SK-N-SH treated with all-trans-retinoic acid at 6 μM for 48 hours (cell line): ENCODE results near the gene KRTAP2-3.
"Not testable (repeated sequence)": the region's sequence is repeated elsewhere in the genome, so short reads cannot be mapped to it uniquely, and the experiment has no call there.

ENCODE experiments used
- ATAC-seq: fragments of 200-7000 bp; cut with Tn5 transposase; 3 replicates; pipeline ENCODE4 v1.9.1; 2020; ENCODE audit warnings: mild to moderate bottlenecking, moderate library complexity
- ARNTL ChIP-seq: fragments of 450-650 bp; formaldehyde crosslinking; IDR thresholded peaks from 2 replicates; pipeline ENCODE4 v1.5.0; 2020; ENCODE audit warnings: low read depth, mild to moderate bottlenecking, moderate library complexity, borderline replicate concordance
- CSDC2 ChIP-seq: fragments of 250-450 bp; sonication (Bioruptor Pico); IDR thresholded peaks from 2 replicates; pipeline ENCODE4 v1.5.0; 2020; ENCODE audit warnings: mild to moderate bottlenecking, moderate library complexity
- ESRRG ChIP-seq: fragments of 250-450 bp; sonication (Bioruptor Pico); IDR thresholded peaks from 2 replicates; pipeline ENCODE4 v1.6.1; 2021; ENCODE audit warnings: mild to moderate bottlenecking
- ISL1 ChIP-seq: fragments of 250-450 bp; sonication (Bioruptor Pico); IDR thresholded peaks from 2 replicates; pipeline ENCODE4 v2.1.2; 2022; ENCODE audit warnings: mild to moderate bottlenecking, moderate library complexity
- OSR1 ChIP-seq: fragments of 250-450 bp; sonication (Bioruptor Pico); IDR thresholded peaks from 2 replicates; pipeline ENCODE4 v1.8.0; 2022; ENCODE audit warnings: moderate library complexity, mild to moderate bottlenecking, inconsistent platforms
- PPARA ChIP-seq: fragments of 250-450 bp; sonication (Bioruptor Pico); IDR thresholded peaks from 2 replicates; pipeline ENCODE4 v1.5.0; 2020; ENCODE audit warnings: mild to moderate bottlenecking, borderline replicate concordance
- RARB ChIP-seq: fragments of 250-450 bp; sonication (Bioruptor Pico); IDR thresholded peaks from 2 replicates; pipeline ENCODE4 v1.8.0; 2021; ENCODE audit warnings: mild to moderate bottlenecking, moderate library complexity
- SNAI2 ChIP-seq: fragments of 250-450 bp; sonication (Bioruptor Pico); IDR thresholded peaks from 2 replicates; pipeline ENCODE4 v1.5.0; 2020; ENCODE audit warnings: mild to moderate bottlenecking, moderate library complexity
- TCF4 ChIP-seq: fragments of 250-450 bp; sonication (Bioruptor Pico); IDR thresholded peaks from 2 replicates; pipeline ENCODE4 v1.8.0; 2021; ENCODE audit warnings: mild to moderate bottlenecking, moderate library complexity, borderline replicate concordance
- TOX ChIP-seq: fragments of 250-450 bp; sonication (Bioruptor Pico); IDR thresholded peaks from 2 replicates; pipeline ENCODE4 v1.8.0; 2021; ENCODE audit warnings: mild to moderate bottlenecking, moderate library complexity, borderline replicate concordance
- ZC3H10 ChIP-seq: fragments of 250-450 bp; sonication (Bioruptor Pico); IDR thresholded peaks from 2 replicates; pipeline ENCODE4 v1.5.1; 2021; ENCODE audit warnings: mild to moderate bottlenecking, moderate library complexity
- ZFP3 ChIP-seq: fragments of 250-450 bp; sonication (Bioruptor Pico); IDR thresholded peaks from 2 replicates; pipeline ENCODE4 v1.5.0; 2020; ENCODE audit warnings: mild to moderate bottlenecking, moderate library complexity
- ZNF565 ChIP-seq: fragments of 450-650 bp; formaldehyde crosslinking; conservative IDR thresholded peaks from 2 replicates; pipeline ENCODE4 v1.5.0; 2020; ENCODE audit warnings: low read depth, mild to moderate bottlenecking, moderate library complexity
- ZNF8 ChIP-seq: fragments of 450-650 bp; formaldehyde crosslinking; IDR thresholded peaks from 2 replicates; pipeline ENCODE4 v1.5.0; 2020; ENCODE audit warnings: mild to moderate bottlenecking, moderate library complexity
- TF ChIP-seq, protein P1 (sequence below): fragments of 250-450 bp; sonication (Bioruptor Pico); IDR thresholded peaks from 2 replicates; pipeline ENCODE4 v1.8.0; 2021; ENCODE audit warnings: low read depth, mild to moderate bottlenecking, moderate library complexity, borderline replicate concordance
- TF ChIP-seq, protein P2 (sequence below): fragments of 250-450 bp; sonication (Bioruptor Pico); IDR thresholded peaks from 2 replicates; pipeline ENCODE4 v1.5.1; 2020; ENCODE audit warnings: low read depth, mild to moderate bottlenecking, moderate library complexity
- TF ChIP-seq, protein P3 (sequence below): fragments of 250-450 bp; sonication (Bioruptor Pico); IDR thresholded peaks from 2 replicates; pipeline ENCODE4 v1.8.0; 2020; ENCODE audit warnings: mild to moderate bottlenecking, moderate library complexity, borderline replicate concordance
- TF ChIP-seq, protein P4 (sequence below): fragments of 250-450 bp; sonication (Bioruptor Pico); IDR thresholded peaks from 2 replicates; pipeline ENCODE4 v1.5.0; 2020; ENCODE audit warnings: mild to moderate bottlenecking, moderate library complexity
- TF ChIP-seq, protein P5 (sequence below): fragments of 250-450 bp; sonication (Bioruptor Pico); IDR thresholded peaks from 2 replicates; pipeline ENCODE4 v1.5.1; 2021; ENCODE audit warnings: mild to moderate bottlenecking, moderate library complexity

The KRTAP2-3 gene

DNA sequence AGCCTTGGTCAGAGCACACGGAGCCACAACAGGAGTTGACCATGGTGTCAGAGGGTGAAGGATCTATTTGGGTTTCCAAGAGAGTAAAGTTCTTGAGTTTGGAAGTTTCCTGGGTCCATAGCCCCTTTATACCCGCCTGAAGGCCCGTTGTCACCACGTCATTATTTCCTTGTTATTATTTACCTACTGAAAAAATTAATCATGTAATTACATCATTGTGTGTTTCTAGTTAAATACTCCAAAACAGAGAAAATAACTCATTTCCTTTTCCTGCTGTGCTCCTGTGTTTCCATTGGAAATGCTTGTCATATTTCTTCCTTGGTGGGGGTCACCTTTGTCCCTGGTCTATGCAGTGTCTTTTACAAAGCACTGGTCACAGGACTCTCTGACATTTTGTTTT lies 38.1 kb upstream of the KRTAP2-3 start, which contains the start of gene KRTAP4-8:
Gene KRTAP4-8 (minus strand): TSS at position 101 of the 400 bp plus-strand sequence. CDS start 58 bp downstream, at position 43.
- no peak for ATAC-seq
- TF ChIP-seq ISL1 (no peak), ZC3H10 (CRISPR knock-in tag) (no peak), ARNTL (no peak), SNAI2 (CRISPR knock-in tag) (no peak), TCF4 (CRISPR knock-in tag) (no peak), ZNF565 (CRISPR knock-in tag) (no peak), ESRRG (CRISPR knock-in tag) (no peak)
- TF ChIP-seq, protein P1, sequence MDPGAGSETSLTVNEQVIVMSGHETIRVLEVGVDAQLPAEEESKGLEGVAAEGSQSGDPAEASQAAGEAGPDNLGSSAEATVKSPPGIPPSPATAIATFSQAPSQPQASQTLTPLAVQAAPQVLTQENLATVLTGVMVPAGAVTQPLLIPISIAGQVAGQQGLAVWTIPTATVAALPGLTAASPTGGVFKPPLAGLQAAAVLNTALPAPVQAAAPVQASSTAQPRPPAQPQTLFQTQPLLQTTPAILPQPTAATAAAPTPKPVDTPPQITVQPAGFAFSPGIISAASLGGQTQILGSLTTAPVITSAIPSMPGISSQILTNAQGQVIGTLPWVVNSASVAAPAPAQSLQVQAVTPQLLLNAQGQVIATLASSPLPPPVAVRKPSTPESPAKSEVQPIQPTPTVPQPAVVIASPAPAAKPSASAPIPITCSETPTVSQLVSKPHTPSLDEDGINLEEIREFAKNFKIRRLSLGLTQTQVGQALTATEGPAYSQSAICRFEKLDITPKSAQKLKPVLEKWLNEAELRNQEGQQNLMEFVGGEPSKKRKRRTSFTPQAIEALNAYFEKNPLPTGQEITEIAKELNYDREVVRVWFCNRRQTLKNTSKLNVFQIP (CRISPR knock-in tag): no peak
- TF ChIP-seq, protein P2, sequence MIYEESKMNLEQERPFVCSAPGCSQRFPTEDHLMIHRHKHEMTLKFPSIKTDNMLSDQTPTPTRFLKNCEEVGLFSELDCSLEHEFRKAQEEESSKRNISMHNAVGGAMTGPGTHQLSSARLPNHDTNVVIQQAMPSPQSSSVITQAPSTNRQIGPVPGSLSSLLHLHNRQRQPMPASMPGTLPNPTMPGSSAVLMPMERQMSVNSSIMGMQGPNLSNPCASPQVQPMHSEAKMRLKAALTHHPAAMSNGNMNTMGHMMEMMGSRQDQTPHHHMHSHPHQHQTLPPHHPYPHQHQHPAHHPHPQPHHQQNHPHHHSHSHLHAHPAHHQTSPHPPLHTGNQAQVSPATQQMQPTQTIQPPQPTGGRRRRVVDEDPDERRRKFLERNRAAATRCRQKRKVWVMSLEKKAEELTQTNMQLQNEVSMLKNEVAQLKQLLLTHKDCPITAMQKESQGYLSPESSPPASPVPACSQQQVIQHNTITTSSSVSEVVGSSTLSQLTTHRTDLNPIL (CRISPR knock-in tag): no peak

DNA sequence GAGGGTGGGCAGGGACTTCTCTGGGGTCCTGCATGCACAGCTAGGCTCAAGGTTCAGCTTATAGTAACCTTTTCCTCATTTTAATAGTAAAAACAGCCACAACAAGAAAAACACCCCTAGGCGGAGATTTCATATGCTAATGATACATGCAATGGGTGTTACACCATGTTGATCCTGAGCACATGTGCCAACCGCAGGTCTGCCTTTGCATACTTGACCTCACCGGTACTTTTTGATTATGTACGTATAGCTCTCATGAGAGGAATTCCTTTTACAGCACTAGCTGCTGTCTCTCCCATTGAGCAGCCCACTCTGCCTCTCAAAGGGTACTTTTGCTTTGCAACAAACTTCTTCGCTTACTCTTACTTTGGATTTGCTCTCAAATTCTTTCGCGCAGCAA lies 36.1 kb upstream of the KRTAP2-3 start:
- TF ChIP-seq, protein P2 (CRISPR knock-in tag): no peak
- no peak for TF ChIP-seq OSR1 (CRISPR knock-in tag)
- TF ChIP-seq ESRRG (CRISPR knock-in tag): no peak
- TF ChIP-seq ZNF8: no peak
- TF ChIP-seq CSDC2 (CRISPR knock-in tag): no peak
- no peak for ATAC-seq

DNA sequence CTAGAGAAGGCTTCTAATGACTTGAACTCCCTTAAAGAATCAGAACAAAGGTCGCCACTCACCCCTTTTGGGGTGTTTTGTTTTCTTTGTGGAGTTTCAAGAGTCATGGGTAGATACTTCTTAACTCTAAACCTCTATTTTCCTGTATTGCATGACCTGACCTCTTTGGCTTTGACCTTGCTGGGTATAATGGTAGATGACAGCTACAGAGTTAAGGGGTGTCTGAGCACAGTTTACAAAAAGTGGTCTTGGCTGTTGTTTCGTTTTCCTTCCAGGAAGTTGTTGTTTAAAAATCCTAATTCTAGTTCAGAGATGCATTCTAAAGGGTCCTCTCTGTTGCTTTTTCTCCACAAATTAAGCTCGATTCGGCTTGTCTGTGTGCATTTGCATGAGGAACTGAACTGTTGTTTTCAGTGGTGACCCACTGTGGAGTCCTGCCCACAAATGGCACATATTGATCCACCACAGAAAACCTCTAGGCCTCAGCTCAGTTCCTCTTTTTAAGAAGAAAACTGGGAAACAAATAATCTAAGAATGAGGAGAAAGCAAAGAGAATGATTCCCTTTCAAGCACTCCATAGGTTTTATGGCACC lies 28.9 kb upstream of the KRTAP2-3 start:
- ATAC-seq: not testable (repeated sequence)

DNA sequence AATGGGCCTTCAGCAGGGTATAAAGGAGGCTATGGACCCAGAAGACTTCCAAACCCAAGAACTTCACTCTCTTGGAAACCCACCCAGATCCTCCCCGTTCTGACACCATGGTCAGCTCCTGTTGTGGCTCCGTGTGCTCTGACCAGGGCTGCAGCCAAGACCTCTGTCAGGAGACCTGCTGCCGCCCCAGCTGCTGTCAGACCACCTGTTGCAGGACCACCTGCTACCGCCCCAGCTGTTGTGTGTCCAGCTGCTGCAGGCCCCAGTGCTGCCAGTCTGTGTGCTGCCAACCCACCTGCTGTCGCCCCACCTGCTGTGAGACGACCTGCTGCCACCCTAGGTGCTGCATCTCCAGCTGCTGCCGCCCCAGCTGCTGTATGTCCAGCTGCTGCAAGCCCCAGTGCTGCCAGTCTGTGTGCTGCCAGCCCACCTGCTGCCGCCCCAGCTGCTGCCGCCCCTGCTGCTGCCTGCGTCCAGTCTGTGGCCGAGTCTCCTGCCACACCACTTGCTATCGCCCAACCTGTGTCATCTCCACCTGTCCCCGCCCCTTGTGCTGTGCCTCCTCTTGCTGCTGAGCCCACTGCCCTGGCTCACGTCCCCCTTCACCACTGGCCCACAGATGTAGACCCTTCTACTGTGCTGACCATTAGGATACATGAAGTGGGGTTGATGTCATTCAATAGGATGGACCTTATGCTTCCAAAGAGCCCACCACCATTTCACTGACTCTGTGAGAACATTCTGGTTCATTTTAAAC lies 24.4 kb upstream of the KRTAP2-3 start, which contains the start of gene KRTAP4-7:
Gene KRTAP4-7 (plus strand): TSS at position 51 of the 757 bp plus-strand sequence. CDS start 57 bp downstream, at position 108.
- peak; percentile 47; the same call in 2 of the 3 replicates for ATAC-seq

DNA sequence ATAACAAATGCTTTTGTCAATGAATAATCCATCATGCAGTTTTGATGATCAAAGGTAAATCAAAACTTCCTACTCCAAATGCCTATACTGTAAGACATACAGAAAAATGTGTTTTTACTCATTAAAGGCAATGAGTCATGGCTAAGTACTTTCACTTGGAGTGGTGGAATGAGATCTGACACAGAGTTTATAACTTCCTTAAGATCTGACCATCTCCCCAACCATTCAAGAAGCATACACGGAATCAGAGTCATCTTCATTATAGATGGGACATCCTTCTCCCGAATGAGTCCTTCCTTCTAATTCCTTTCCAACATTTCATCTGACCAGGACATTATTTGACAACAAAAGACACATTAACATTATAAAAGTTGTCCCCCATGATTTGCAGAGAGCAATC lies 23.5 kb upstream of the KRTAP2-3 start:
- ATAC-seq: peak; percentile 83

DNA sequence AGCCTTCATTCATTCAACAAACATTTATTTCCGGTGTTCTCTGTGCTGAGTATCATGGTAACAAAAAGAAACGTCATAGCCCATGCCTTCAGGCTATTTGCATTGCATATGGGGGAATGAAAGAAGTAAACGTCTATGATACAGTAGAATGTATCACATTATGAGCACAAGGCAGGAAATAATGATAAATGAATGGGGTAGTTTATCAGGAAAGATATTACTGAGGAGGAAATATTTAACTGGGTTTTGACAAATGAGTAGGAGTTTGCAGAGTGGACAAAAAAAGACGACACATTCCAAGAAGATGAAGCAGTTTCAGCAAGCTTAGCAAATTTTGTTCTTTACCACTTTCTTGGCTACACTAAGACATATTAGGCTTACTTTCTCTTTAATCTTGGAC lies 22.7 kb upstream of the KRTAP2-3 start:
- ATAC-seq: no peak
- TF ChIP-seq, protein P3, sequence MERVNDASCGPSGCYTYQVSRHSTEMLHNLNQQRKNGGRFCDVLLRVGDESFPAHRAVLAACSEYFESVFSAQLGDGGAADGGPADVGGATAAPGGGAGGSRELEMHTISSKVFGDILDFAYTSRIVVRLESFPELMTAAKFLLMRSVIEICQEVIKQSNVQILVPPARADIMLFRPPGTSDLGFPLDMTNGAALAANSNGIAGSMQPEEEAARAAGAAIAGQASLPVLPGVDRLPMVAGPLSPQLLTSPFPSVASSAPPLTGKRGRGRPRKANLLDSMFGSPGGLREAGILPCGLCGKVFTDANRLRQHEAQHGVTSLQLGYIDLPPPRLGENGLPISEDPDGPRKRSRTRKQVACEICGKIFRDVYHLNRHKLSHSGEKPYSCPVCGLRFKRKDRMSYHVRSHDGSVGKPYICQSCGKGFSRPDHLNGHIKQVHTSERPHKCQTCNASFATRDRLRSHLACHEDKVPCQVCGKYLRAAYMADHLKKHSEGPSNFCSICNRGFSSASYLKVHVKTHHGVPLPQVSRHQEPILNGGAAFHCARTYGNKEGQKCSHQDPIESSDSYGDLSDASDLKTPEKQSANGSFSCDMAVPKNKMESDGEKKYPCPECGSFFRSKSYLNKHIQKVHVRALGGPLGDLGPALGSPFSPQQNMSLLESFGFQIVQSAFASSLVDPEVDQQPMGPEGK (CRISPR knock-in tag): no peak
- TF ChIP-seq, protein P4, sequence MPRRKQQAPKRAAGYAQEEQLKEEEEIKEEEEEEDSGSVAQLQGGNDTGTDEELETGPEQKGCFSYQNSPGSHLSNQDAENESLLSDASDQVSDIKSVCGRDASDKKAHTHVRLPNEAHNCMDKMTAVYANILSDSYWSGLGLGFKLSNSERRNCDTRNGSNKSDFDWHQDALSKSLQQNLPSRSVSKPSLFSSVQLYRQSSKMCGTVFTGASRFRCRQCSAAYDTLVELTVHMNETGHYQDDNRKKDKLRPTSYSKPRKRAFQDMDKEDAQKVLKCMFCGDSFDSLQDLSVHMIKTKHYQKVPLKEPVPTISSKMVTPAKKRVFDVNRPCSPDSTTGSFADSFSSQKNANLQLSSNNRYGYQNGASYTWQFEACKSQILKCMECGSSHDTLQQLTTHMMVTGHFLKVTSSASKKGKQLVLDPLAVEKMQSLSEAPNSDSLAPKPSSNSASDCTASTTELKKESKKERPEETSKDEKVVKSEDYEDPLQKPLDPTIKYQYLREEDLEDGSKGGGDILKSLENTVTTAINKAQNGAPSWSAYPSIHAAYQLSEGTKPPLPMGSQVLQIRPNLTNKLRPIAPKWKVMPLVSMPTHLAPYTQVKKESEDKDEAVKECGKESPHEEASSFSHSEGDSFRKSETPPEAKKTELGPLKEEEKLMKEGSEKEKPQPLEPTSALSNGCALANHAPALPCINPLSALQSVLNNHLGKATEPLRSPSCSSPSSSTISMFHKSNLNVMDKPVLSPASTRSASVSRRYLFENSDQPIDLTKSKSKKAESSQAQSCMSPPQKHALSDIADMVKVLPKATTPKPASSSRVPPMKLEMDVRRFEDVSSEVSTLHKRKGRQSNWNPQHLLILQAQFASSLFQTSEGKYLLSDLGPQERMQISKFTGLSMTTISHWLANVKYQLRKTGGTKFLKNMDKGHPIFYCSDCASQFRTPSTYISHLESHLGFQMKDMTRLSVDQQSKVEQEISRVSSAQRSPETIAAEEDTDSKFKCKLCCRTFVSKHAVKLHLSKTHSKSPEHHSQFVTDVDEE (CRISPR knock-in tag): no peak
- no peak for TF ChIP-seq TOX (CRISPR knock-in tag)
- TF ChIP-seq OSR1 (CRISPR knock-in tag): no peak
- no peak for TF ChIP-seq ESRRG (CRISPR knock-in tag)
- TF ChIP-seq ARNTL: no peak
- TF ChIP-seq, protein P2 (CRISPR knock-in tag): no peak
- TF ChIP-seq, protein P5, sequence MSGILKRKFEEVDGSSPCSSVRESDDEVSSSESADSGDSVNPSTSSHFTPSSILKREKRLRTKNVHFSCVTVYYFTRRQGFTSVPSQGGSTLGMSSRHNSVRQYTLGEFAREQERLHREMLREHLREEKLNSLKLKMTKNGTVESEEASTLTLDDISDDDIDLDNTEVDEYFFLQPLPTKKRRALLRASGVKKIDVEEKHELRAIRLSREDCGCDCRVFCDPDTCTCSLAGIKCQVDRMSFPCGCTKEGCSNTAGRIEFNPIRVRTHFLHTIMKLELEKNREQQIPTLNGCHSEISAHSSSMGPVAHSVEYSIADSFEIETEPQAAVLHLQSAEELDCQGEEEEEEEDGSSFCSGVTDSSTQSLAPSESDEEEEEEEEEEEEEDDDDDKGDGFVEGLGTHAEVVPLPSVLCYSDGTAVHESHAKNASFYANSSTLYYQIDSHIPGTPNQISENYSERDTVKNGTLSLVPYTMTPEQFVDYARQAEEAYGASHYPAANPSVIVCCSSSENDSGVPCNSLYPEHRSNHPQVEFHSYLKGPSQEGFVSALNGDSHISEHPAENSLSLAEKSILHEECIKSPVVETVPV (CRISPR knock-in tag): no peak
- TF ChIP-seq RARB (CRISPR knock-in tag): no peak
- no peak for TF ChIP-seq SNAI2 (CRISPR knock-in tag)
- no peak for TF ChIP-seq ISL1
- no peak for TF ChIP-seq PPARA (CRISPR knock-in tag)
- no peak for TF ChIP-seq ZFP3 (CRISPR knock-in tag)
